ENCODE data around the gene PLA1A.

DNA sequence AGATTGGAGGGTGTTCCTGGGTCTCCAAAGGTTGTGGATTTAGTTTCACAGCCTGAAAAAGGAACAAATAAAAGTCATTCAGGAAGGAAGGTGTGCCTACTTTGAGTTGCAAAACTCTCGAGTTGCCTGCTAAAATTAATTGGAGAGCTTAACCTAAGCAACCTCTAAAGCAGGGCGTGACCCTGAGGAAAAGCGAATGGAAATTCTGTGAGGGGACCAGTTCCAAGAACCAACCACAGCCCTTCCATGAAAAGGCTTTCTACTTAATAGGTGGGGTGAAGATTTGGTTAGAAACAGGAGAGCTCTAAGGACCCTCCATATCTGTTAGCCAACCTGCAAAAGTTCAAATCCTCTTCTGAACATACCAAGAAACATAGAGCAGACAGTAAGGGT lies 39.8 kb upstream of the PLA1A start:
- no peak for TF ChIP-seq CTCF (IDR thresholded peaks at IDR 0.05; ENCODE audit: low read depth, low read length)
- no peak for TF ChIP-seq POLR2A (IDR thresholded peaks at IDR 0.05; ENCODE audit: extremely low read depth, insufficient read length)
- TF ChIP-seq MYC (IDR thresholded peaks at IDR 0.05; ENCODE audit: low read depth, low read length) = no peak
